GM12872 (cell line): ENCODE results near the gene MRO.

Source experiments
- CTCF ChIP-seq: IDR thresholded peaks from 3 replicates; pipeline ENCODE4 v1.5.1; 2011; ENCODE audit warnings: low read depth, mild to moderate bottlenecking, low read length, moderate library complexity; ENCODE audit not compliant: insufficient read depth

The MRO gene

GRCh38 chr18:50847192-50847591 lies 27.4 kb upstream of the MRO start:
- TF ChIP-seq CTCF, result no peak

- TF ChIP-seq CTCF, result no peak
Observed at GRCh38 chr18:50844960-50845359, 25.1 kb upstream of the MRO start.

GRCh38 chr18:50844554-50844953 lies 24.7 kb upstream of the MRO start:
- TF ChIP-seq CTCF, result no peak

GRCh38 chr18:50842846-50843245 lies 23.0 kb upstream of the MRO start:
- TF ChIP-seq CTCF, result no peak

- TF ChIP-seq CTCF, result no peak
Observed at GRCh38 chr18:50839996-50840395, 20.2 kb upstream of the MRO start.

- TF ChIP-seq CTCF, result no peak
Observed at GRCh38 chr18:50839341-50839740, 19.5 kb upstream of the MRO start.

GRCh38 chr18:50836521-50836957 lies 16.7 kb upstream of the MRO start:
- TF ChIP-seq CTCF, result no peak

- no peak for TF ChIP-seq CTCF
Observed at GRCh38 chr18:50832754-50833153, 12.9 kb upstream of the MRO start.
